ENCODE data around the gene IL11. TPM values are rescaled to one million over a fixed set of nuclear protein-coding genes. Genes with fewer than 3 reads are reported as not detected.

The IL11 gene
- total and polyA plus RNA-seq, 2 of the 13 experiments (the other 11 are each of a cell fraction or from before 2014, with no cell fraction given), result 2.5 to 2.9 TPM

DNA sequence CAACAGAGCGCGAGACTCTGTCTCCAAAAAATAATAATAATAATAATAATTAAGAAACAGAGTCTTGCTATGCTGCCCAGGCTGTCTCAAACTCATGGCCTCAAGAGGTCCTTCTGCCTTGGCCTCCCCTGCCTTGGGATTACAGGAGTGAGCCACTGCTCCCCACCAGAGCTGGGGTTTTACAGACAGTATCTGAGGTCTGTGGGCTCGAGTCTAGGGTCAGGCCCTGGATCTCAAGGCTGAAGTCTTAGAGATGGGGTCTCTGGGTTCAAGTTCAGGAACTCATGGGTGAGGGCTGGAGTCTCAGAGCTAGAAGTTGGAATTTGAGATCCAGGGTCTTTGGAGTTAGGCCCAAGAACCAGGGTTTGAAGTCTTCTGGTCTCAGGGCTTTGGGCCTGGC lies 3.5 kb downstream of the IL11 start:
- H3K9me3 ChIP-seq (ENCODE audit: low read length), result no peaks in the 10 kb centered on the region
- H3K4me3 ChIP-seq (replicated peaks in 1 of 3; ENCODE audit: insufficient read depth in 1 of 3, low read depth in 2 of 3, low read length in 3 of 3), result no peak overlapping the region
- in situ Hi-C loops (cut with HindIII; ENCODE audit: extremely low pct_ligation_motif_present, low pct_unique_long_range_greater_than_20kb), result no loop called here
- DNase-seq (ENCODE audit: low spot score) (no peak), FAIRE-seq (no peak), ATAC-seq (no peak)
- BruUV-seq (replicated peaks), result no TSS peak
- intact Hi-C loops (cut with micrococcal nuclease; ENCODE audit: unreplicated experiment), result no loop called here
- H4K20me1 ChIP-seq (ENCODE audit: insufficient read depth, low read length), result no peaks in the 10 kb centered on the region
- ChIA-PET CTCF (ENCODE audit: low intra/inter-chr PET ratio, low total read pairs) (no interaction called here), POLR2A (no interaction called here)
- no peak overlapping the region for H3K4me2 ChIP-seq (ENCODE audit: low read depth, low read length)
- H3K79me2 ChIP-seq (ENCODE audit: insufficient read depth, low read length), result no peaks in the 10 kb centered on the region
- H3K27me3 ChIP-seq (ENCODE audit: control insufficient read depth in 1 of 2, insufficient read depth in 2 of 2, low read length in 2 of 2), result peaks cover 8 to 35% of the 10 kb centered on the region in 2 experiments; a peak in 4 of 5 replicates
- H3K4me1 ChIP-seq (ENCODE audit: insufficient read depth, low read length), result peaks cover 31% of the 10 kb centered on the region
- H3K36me3 ChIP-seq (replicated peaks in 1 of 2; ENCODE audit: control insufficient read depth in 1 of 2, insufficient read depth in 2 of 2, low read length in 2 of 2), result no peaks in the 10 kb centered on the region
- no peak overlapping the region for H3K27ac ChIP-seq (ENCODE audit: extremely low read length, insufficient read depth, low read length)
- TF ChIP-seq ZFP36L1 (CRISPR knock-in tag; IDR thresholded peaks at IDR 0.05), result no peak
- WGBS (ENCODE audit: low lambda C conversion rate), result 72% methylated on average over 3 of the region's 3 CpGs
- no peak overlapping the region for H2AFZ ChIP-seq (ENCODE audit: low read length)
- H3K9ac ChIP-seq (ENCODE audit: insufficient read depth, low read depth, low read length), result no peak overlapping the region

DNA sequence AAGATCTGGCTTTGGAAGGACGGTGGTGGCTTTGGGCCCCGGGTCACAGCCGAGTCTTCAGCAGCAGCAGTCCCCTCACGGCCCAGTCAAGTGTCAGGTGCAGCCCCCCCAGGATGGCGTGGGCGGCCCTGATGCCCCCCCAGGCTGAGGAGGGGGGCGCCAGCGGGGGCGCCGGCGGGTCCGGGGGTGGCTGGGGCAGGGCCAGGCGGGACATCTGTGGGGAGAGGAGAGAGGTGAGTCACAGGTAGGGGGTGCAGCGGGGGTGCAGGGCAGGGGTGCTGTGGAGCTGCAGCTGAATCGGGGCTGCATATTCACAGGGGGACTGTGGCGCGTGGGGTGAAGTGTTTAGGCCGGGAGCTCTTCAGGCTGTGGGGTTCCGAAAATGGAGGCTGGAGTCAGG lies 4.3 kb downstream of the IL11 start:
- Histone ChIP-seq H4K20me1 (ENCODE audit: insufficient read depth, low read length) (no peaks in the 10 kb centered on the region), H3K27ac (ENCODE audit: extremely low read length, insufficient read depth, low read length) (no peak overlapping the region), H3K4me1 (ENCODE audit: insufficient read depth, low read length) (peaks cover 27% of the 10 kb centered on the region), H3K27me3 (ENCODE audit: control insufficient read depth in 1 of 2, insufficient read depth in 2 of 2, low read length in 2 of 2) (peaks cover 7 to 31% of the 10 kb centered on the region in 2 experiments; a peak in 4 of 5 replicates), H2AFZ (ENCODE audit: low read length) (no peak overlapping the region), H3K4me3 (replicated peaks in 1 of 3; ENCODE audit: insufficient read depth in 1 of 3, low read depth in 2 of 3, low read length in 3 of 3) (no peak overlapping the region), H3K9me3 (ENCODE audit: low read length) (no peaks in the 10 kb centered on the region), H3K36me3 (replicated peaks in 1 of 2; ENCODE audit: control insufficient read depth in 1 of 2, insufficient read depth in 2 of 2, low read length in 2 of 2) (no peaks in the 10 kb centered on the region), H3K4me2 (ENCODE audit: low read depth, low read length) (no peak overlapping the region), H3K79me2 (ENCODE audit: insufficient read depth, low read length) (no peaks in the 10 kb centered on the region), H3K9ac (ENCODE audit: insufficient read depth, low read depth, low read length) (no peak overlapping the region)
- no TSS peak for BruUV-seq (replicated peaks)
- no peak for DNase-seq (ENCODE audit: low spot score)
- intact Hi-C loops (cut with micrococcal nuclease; ENCODE audit: unreplicated experiment), result no loop called here
- CTCF ChIA-PET (ENCODE audit: low intra/inter-chr PET ratio, low total read pairs), result no interaction called here
- FAIRE-seq, result no peak
- WGBS (ENCODE audit: low lambda C conversion rate), result 83% methylated on average over 11 of the region's 19 CpGs
- POLR2A ChIA-PET, result no interaction called here
- ATAC-seq, result no peak
- in situ Hi-C loops (cut with HindIII; ENCODE audit: extremely low pct_ligation_motif_present, low pct_unique_long_range_greater_than_20kb), result no loop called here
- TF ChIP-seq, protein P1, sequence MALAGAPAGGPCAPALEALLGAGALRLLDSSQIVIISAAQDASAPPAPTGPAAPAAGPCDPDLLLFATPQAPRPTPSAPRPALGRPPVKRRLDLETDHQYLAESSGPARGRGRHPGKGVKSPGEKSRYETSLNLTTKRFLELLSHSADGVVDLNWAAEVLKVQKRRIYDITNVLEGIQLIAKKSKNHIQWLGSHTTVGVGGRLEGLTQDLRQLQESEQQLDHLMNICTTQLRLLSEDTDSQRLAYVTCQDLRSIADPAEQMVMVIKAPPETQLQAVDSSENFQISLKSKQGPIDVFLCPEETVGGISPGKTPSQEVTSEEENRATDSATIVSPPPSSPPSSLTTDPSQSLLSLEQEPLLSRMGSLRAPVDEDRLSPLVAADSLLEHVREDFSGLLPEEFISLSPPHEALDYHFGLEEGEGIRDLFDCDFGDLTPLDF (CRISPR knock-in tag; IDR thresholded peaks at IDR 0.05), result no peak
- TF ChIP-seq MZF1 (CRISPR knock-in tag; IDR thresholded peaks at IDR 0.05; ENCODE audit: borderline replicate concordance) (no peak), ZNF775 (CRISPR knock-in tag; IDR thresholded peaks at IDR 0.05; ENCODE audit: borderline replicate concordance) (no peak), ZNF431 (CRISPR knock-in tag; IDR thresholded peaks at IDR 0.05; ENCODE audit: borderline replicate concordance, low read depth) (no peak), KDM2A (CRISPR knock-in tag; IDR thresholded peaks at IDR 0.05; ENCODE audit: borderline replicate concordance, low read depth) (no peak), KLF9 (CRISPR knock-in tag; IDR thresholded peaks at IDR 0.05; ENCODE audit: low read depth) (no peak), HDAC1 (CRISPR knock-in tag; IDR thresholded peaks at IDR 0.05) (no peak), PRPF4 (IDR thresholded peaks at IDR 0.05; ENCODE audit: low read depth, low read length, poor library complexity, severe bottlenecking) (no peak), CBX2 (IDR thresholded peaks at IDR 0.05; ENCODE audit: low read depth, low read length) (no peak), CBX2 (CRISPR knock-in tag; IDR thresholded peaks at IDR 0.05; ENCODE audit: low read depth) (no peak), MIER2 (CRISPR knock-in tag; IDR thresholded peaks at IDR 0.05) (no peak)
- TF ChIP-seq, protein P2, sequence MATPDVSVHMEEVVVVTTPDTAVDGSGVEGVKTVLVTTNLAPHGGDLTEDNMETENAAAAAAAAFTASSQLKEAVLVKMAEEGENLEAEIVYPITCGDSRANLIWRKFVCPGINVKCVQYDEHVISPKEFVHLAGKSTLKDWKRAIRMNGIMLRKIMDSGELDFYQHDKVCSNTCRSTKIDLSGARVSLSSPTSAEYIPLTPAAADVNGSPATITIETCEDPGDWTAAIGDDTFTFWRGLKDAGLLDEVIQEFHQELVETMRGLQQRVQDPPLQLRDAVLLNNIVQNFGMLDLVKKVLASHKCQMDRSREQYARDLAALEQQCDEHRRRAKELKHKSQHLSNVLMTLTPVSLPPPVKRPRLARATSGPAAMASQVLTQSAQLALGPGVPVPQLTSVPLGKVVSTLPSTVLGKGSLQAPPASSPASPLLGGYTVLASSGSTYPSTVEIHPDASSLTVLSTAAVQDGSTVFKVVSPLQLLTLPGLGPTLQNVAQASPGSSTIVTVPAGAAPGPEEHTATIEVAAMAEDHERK (CRISPR knock-in tag; IDR thresholded peaks at IDR 0.05; ENCODE audit: low read depth), result no peak
